Kidney glomerular epithelial cell (primary cell): ENCODE data around the gene PPP1R16B.
"Not testable (repeated sequence)": the region's sequence is repeated elsewhere in the genome, so short reads cannot be mapped to it uniquely, and the experiment has no call there.

Experiments
- DNase-seq: peaks from one replicate; lab custom pipeline; 2025; lab: John Stamatoyannopoulos, UW

PPP1R16B gene

DNA sequence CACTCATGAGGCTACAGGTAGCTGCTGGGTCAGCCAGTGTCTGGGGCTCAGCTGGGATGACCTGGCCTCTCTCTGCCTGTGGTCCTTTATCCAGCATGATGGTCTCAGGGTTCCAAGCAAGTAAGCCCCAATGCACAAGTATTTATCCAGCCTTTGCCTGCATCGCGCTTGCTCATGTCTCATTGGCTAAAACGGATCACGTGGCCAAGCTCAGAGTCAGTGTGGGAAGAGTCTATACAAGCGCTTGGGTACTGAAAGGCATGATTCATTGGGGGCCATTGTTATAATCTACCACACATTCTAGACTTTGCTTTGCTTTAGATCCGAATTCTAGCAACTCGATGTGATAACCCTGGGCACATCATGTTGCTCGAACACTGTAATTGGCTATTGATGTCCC is 48.3 kb downstream of the PPP1R16B start:
- no peak for DNase-seq

DNA sequence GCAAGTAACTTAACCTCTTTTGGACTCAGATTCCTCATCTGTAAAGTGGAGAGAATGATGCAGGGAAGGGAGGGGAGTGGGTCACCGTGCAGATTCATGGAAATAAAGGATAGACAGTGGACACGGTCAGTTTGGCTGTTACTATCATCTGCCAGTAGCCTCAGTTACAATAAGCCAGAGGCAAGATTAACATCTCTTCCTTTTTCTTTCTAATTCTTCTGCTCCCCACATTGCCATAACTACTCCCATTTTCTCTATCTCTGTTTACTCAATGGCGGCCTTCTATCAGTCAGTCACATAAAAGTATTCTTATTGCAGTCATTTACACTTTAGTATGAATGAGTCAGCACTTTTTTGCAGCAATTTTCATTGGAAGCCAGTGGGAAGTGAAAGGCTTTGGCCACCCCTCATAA is 49.2 kb downstream of the PPP1R16B start:
- no peak for DNase-seq

DNA sequence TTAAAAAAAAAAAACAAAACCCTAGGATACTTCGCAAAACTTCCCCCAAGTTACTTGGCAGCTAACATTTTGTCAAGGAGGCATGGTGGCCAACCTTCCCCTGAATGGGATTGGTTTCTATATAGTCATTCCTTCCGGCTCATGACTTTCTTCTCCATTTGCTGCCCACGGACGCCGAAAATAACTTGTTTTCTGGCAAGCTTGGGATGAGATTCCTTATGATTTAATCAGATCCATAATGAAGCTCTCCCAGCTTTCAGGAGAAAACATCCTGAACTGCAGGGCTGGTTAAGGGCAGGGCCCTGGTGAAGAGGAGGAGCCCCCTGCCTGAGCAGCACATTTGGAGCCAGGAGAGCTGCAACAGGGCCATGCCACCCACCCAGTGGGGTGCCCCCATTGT is 49.9 kb downstream of the PPP1R16B start:
- DNase-seq = no peak

DNA sequence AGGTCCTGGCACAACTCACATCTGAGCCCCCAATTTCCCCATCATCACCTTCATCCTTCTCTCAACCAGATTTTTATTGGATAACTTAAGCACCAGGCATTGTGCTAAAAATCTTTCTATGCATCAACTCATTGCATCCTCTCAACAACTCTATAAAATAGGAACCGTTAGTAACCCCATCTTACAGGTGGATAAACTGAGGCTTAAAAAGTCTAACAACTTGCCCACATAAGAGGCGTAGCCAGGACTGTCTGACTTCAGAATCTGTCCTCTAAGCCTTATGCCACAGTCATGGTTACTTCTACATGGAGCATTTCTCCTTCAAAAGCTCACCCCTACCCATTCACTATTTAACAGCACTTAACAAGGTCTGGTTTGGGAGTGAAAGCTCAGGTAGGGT is 51.1 kb downstream of the PPP1R16B start:
- DNase-seq = no peak

DNA sequence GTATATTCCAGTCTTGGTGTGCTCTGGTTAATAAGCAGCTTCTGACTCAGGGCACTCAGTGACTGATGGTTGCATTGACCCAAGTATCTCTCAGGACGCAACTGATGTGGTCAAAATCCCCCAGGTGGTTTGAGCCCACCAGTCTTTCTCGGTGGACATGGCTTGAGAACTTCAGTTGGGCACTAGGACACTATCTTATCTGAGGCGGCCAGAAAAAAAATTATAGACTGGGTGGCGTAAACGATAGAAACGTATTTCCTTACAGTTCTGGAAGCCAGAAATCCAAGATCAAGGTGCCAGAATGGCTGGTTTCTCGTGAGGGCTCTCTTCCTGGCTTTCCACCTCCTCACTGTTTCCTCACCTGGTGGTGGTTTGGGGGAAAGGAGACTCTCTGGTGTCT is 52.2 kb downstream of the PPP1R16B start:
- DNase-seq = no peak

DNA sequence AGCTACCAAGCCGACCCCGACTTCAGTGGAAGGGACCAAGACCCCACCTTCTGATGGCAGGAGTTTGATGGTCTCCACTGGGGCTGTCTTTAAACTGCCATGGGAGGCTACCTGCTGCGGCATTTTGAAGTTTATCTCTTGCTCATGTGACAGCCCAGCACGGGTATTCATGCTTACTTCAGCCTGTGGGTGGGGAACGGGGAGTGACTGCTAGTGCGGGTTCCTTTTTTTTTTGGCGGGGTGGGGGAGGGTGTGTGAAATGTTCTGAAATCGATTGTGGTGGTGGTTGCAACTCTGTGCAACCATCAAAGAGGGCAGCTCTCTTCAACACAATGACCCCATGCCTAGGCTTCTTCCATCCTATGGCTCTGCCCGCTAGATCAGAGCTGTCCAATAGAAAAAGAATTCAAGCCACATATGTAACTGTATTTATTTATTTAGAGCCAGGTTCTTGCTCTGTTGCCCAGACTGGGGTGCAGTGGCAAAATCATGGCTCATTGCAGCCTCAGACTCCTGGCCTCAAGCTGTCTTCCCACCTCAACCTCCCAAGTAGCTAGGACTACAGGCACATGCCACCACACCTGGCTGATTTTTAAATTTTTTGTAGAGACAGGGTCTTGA is 53.7 kb downstream of the PPP1R16B start:
- DNase-seq = no peak

DNA sequence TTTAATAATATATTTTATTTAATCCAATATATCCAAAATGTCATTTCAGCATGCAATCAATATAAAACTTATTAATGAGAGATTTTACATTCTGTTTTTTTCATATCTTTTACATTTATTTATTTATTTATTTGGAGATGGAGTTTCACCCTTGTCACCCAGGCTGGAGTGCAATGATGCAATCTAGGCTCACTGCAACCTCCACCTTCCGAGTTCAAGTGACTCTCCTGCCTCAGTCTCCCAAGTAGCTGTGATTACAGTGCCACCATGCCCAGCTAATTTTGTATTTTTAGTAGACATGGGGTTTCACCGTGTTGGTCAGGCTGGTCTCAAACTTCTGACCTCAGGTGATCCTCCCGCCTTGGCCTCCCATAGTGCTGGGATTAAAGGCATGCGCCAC is 54.4 kb downstream of the PPP1R16B start:
- DNase-seq = not testable (repeated sequence)

DNA sequence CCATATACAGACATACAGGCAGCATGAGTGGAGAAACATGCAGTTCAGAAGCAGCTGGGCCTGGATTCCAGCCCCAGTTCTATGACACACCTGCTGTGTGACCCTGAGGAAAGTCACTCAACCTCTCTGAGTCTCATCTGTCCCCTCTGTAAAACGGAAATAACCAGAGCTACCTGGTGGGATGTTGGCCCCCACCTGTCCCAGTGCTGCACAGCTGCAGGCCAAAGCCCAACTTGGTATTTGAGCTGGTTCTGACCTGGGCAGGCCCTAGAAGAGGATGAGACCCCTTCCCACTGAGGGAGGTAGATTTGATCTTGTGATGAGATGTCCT is 55.5 kb downstream of the PPP1R16B start:
- DNase-seq = no peak

DNA sequence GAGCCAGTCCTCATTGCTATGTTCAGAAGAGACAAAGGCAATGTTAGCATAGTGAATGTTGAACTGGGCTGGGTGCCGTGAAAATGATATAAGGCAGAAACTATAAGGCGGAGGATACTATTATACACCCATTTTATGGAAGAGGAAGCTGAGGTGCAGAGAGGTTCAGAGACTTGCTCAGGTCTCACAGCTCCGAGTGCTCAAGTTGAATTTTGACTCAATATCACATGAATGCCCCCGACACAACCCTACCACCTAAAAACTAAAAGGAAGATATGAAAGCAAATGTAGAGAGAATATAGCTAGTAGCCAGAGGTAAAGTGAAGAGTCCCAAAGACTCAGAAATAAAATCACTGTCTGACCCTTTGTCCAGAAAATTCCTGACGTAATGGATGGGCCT is 56.7 kb downstream of the PPP1R16B start:
- DNase-seq = no peak

DNA sequence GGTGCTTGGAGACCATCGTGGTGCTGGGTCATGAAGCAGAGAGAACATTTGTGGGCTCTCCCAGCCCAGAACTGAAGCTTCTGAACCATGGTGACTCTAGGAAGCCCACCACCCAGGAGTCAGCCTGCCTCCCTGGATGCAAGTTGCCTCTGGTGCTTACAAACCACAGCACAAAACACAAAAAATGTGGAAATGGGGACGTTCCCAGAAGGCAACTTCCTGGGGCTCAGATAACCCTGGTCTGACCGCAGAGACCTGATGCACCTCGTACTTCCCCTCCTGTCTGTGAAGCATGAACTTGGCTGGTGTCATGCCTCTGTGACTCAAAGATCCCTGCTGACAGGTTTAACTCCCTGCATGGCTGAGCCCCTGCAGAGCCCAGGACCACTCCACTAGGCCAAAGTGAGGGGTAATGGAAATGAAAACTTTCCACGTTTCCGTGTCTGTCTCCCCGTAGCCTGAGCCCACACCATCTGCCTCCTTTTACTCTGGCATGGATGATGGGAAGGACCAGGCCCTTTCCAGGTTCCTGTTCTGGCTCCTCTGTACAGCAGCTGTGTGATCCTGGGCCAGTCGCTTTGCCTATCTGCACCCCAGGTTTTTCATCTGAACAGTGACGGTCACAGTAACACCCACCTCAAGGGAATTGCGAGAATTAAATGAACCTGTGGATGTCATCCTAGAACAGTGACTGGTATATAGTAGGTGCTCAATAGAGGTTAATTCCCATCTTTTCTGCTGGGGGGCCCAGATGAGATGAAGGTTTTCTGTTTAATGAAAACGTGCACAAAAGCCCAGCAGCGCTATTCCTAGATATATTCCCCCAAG is 57.7 kb downstream of the PPP1R16B start:
- DNase-seq = no peak

DNA sequence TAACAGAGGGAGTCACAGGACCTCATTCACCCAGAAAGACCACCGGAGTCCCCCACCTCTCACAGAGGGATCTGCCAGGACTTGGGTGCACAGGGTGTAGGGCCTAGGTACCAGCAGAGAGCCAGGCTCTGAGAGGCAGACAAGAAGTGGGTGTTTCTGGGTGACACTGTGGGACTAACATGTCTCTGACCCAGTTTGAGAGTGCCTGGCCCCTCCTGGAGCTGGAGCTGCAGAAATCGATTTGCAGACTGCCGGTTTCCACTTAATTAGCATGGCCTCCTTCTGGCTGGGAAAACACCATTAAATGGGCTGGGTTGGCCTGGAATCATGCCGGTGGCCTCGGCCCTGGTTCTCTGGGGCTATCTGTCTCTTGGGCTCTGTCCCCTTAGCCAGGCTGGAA is 59.2 kb downstream of the PPP1R16B start:
- DNase-seq = no peak

DNA sequence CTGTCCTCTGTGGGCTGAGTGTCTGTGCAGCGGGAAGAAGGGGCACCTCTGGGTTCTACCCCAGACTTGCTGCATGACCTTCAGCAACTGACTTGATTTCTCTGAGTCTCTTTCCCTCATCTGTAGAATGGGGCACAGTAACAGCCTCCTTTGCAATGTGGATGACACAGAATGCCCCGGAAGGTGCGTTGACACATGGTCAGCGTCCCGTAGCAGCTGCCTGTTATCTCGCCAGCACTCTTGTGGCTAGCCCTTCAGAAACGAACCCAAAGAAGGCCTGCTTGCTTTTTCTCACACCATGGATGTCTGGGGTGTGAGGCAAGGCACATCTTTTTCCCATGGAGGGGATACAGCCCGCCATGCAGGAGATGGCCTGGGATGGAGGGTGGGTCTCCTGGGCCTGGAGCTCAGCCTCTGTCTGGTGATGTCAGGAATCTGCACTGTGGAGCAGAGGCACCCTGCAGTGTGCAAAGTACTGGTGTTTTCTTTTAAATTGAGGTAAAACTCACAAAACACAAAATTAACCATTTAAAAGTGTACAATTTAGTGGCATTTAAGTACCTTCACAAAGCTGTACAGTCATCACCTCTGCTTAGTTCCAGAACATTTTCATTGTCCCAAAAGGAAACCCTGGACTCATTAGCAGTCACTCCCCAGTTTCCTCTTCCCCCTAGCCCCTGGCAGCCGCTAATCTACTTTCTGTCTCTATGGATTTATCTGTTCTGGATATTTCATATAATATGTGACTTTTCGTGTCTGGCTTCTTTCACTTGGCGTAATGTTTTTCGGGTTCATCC is 61.0 kb downstream of the PPP1R16B start:
- DNase-seq = no peak

DNA sequence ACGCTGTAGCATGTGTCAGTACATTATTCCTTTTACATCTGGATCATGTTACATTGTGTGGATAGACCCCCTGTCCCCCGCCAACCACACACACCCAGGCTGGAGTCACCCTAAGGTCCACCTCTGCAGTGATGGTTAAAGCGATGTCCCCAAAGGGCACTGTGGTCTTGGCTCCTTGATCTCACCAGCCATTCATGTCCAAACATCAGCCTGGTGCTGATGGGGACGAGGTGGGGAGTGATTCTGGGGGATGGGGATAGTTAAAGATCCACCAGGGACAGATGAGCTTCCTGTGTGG is 61.5 kb downstream of the PPP1R16B start:
- no peak for DNase-seq

DNA sequence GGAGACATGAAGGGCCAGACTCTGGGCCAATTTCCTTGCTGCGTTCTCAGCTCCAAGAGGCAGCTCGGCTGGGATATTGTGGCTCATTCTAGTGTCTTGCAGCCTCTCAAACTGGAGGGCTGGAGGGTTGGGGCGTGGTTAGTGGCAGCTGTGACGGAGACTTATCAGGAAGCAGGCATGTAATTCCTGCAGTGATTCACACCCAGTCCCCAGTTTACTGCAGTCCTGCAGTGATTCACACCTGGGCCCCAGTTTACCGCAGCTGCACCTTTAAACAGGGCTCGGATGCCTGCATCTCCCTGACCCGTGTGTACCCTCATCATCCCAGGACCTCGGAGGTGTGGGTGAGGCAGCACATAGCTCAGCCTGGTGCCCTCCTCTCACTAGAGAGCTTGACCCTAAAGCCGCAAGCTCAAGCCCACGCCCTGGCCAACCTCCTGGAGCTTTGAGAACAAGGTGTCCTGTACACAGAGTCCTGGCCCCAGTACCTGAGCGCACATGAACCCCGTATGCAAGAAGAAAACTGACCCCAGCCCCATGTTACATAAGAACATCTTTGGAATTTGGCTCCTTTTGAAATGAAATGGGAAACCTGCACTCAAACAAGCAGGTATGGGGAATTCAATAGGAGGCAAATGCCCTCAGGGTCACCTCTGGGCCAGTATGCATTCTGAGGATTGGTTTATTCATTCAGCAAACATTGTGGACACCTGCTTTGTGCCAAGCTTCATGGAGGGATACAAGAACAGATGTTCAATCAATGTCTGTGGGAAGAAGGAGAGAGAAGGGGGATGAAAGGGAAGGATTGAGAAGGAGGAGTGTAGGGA is 65.4 kb downstream of the PPP1R16B start:
- no peak for DNase-seq

DNA sequence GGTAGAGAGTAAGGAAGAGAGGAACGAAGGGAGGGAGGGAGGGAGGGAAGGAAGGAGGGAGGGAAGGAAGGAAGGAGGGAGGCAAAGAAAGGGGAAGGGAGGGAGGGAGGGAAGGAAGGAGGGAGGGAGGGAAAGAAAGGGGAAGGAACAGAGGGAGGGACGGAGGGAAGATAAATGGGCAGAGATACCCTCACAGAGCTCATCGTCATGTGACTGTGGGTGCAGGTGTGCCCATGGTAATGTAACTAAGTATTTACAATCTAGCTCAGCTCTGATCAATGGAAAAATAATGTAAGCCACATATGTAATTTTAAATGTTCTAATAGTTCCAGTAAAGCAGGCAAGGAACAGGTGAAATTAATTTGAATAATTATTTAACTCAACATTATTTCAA is 66.1 kb downstream of the PPP1R16B start:
- DNase-seq = no peak

DNA sequence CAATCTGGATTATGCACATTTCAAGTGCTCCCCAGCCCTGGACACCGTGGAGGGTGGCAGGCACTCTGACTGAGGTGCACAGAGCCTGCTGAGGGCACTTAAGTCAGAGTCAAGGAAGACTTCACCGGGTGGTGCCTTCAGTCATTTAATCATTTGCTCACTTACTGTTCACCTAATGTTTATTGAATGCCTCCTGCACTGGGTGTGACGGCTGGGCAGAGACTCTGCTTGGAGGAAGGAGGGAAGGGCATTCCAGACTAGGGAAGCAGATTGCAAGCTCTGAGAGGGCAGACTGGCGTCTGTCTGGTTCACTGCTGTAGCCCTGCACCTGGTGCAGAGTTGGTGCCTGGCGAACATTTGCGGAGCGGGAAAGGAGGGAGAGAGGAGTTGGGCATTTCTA is 66.5 kb downstream of the PPP1R16B start:
- no peak for DNase-seq

DNA sequence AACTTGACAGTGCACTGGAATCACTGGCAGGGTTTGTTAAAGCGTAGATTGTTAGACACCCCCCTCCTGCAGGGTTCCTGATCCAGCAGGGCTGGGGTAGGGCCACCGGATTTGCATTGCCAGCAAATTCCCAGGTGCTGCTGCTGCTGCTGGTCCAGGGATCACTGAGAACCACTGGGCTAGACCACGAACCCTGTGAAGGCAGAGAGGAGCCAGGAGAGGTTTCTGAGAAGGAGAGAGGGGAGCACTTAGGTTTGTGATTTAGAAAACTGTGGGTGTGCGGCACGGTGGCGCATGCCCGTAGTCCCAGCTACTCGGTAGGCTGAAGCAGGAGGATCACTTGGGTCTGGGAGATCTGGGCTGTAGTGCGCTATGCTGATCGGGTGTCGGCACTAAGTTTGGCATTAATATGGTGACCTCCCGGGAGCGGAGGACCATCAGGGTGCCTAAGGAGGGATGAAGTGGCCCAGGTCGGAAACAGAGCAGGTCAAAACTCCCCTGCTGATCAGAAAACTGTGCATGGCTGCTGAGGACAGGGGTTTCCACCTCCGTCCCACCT is 67.1 kb downstream of the PPP1R16B start:
- DNase-seq = no peak

DNA sequence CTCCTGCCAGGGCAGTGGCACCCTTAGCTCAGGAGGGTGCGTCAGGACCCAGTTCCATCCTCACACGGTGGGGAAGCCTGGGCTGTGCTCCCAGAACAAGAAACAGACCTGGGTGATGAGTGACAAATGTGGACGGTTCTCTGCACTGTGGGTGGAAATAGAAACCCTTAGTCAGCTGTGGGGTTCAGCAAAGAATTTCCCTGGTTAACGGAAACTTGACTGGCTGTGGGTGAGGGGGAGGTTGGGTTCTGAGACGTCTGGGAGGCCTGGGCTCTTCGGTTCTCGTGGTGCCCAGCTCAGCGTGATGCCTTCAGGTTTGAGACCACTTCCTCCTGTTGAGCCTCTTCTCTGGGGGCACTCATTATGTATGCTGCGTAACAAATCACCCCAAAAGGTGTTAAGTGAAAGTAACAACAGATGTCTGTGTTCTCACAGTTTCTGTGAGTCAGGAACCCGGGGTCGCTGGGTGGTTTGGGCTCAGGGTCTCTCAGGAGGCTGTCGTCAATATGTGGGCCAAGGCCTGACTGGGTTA is 67.6 kb downstream of the PPP1R16B start:
- no peak for DNase-seq

DNA sequence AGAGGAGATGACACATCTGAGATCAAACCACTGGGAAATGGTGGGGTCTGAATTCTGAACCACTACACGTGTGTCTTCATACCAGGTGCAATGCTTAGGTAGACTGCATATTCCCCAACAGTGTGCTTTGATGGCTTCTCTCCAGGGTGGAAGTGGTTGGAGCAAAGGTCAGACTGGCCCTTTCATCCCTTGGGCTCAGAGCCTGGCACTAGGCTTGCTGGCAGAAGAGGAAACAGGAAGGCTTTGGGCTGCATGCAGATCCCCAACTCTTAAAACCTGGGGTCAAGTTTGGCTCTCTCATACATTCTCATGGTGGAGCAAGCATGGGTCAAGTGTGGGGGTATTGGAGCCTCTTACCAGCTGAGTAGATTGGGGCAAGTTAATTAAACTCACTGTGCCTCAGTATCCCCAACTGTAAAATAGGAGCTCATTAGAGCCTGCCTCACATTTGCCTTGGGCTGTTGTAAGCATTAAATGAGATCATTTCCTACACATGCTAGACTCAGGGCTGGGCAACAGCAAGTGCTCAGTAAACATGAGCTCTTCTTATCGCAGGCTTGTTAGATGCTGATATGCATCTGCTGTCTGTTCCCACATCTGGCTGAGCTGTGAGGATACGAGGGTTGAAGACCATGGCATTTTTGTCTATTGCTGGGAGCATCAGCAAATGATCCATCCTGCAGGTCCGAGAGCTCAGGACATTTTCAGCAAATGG is 69.1 kb downstream of the PPP1R16B start:
- DNase-seq = no peak

DNA sequence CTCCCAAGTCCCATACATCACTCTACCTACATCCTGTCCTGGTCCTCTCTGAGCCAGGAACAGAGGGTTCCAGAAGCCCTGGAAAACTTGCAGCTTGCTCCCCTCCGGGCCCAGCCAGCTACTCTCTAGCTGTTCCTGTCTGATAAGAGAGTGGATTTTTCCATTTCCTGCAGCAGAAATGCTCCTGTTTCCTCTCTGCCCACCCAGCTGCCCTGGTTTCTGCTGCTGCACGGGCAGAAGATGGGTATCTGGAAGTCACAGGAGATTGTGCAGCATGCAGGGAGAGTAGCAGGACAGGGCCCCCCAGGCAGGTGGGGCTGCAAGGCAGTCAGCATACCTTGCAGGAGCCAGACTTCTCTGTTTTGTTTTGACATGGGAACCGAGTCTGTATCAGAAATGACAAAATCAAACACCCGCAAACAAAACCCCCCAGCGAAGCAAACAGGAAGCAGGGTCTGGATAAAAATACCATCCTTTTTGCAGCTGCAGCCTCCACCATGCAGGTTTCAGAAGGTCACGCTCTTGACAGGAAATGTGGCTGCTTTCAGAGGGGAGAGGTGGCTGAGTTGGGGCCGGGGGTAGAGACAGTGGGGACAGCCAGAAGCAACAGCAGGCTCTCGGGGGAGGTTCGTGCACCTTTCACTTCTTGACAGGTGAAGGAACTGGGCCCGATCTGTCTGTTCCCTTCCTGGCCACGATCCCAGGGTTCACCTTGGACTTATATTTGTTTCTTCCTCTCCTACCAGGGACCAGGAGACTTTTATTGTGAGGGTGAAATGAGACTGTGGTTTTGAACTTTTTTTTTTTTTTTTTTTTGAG is 69.9 kb downstream of the PPP1R16B start:
- DNase-seq = no peak
